ENCODE measurements around the gene PTPRN2.

The PTPRN2 gene

DNA sequence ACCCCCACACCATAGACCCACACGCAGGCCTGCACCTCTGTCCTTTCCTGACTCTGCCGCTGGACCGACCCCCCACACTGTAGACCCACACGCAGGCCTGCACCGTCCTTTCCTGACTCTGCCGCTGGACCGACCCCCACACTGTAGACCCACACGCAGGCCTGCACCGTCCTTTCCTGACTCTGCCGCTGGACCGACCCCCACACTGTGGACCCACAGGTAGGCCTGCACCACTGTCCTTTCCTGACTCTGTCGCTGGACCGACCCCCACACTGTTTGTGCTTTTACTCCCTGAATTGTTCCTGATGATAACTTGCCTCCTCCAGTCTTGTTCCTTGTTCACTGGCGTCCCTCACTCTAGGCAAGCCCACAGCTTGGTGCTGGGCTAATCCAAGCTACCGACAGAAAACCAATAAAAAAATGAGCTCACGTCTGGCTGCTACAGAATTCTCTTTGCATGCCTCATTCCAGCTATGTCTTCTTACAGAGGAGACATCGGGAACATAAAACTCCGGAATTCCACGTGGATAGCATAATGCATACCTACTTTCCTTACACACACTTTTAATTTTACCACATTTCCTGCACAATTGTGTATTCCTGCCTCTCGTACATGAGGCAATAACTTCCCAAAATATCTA, 494.3 kb downstream of the PTPRN2 start:
- TF ChIP-seq, protein P1, sequence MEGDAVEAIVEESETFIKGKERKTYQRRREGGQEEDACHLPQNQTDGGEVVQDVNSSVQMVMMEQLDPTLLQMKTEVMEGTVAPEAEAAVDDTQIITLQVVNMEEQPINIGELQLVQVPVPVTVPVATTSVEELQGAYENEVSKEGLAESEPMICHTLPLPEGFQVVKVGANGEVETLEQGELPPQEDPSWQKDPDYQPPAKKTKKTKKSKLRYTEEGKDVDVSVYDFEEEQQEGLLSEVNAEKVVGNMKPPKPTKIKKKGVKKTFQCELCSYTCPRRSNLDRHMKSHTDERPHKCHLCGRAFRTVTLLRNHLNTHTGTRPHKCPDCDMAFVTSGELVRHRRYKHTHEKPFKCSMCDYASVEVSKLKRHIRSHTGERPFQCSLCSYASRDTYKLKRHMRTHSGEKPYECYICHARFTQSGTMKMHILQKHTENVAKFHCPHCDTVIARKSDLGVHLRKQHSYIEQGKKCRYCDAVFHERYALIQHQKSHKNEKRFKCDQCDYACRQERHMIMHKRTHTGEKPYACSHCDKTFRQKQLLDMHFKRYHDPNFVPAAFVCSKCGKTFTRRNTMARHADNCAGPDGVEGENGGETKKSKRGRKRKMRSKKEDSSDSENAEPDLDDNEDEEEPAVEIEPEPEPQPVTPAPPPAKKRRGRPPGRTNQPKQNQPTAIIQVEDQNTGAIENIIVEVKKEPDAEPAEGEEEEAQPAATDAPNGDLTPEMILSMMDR (IDR thresholded peaks at IDR 0.05; ENCODE audit: low read depth, low read length, missing control alignments) = no peak
- no peak for DNase-seq (ENCODE audit: low read depth)
- no peak overlapping the region for H3K4me3 ChIP-seq (ENCODE audit: low read depth, low read length)

DNA sequence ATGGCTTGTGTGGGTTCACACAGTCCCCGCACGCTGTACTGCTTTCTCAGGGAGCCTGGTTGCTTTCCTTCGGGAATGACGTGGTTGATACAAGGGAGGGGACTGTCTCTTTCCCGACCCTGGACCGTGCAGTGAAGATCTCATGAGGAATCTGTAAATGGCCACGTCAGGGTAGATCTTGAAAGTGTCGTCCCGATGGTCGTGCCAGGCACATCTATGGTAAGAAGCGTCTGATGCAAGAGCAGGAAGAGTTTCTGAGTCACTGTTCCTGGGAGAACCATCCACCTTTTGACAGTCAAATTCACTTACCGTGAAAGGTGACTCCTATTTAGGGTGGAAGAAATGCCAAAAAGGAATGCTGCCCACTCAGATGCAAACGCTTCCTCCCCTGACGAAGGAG, 500.4 kb downstream of the PTPRN2 start:
- TF ChIP-seq, protein P1 (IDR thresholded peaks at IDR 0.05; ENCODE audit: low read depth, low read length, missing control alignments) = no peak
- H3K4me3 ChIP-seq (ENCODE audit: low read depth, low read length) = no peak overlapping the region
- no peak for DNase-seq (ENCODE audit: low read depth)

DNA sequence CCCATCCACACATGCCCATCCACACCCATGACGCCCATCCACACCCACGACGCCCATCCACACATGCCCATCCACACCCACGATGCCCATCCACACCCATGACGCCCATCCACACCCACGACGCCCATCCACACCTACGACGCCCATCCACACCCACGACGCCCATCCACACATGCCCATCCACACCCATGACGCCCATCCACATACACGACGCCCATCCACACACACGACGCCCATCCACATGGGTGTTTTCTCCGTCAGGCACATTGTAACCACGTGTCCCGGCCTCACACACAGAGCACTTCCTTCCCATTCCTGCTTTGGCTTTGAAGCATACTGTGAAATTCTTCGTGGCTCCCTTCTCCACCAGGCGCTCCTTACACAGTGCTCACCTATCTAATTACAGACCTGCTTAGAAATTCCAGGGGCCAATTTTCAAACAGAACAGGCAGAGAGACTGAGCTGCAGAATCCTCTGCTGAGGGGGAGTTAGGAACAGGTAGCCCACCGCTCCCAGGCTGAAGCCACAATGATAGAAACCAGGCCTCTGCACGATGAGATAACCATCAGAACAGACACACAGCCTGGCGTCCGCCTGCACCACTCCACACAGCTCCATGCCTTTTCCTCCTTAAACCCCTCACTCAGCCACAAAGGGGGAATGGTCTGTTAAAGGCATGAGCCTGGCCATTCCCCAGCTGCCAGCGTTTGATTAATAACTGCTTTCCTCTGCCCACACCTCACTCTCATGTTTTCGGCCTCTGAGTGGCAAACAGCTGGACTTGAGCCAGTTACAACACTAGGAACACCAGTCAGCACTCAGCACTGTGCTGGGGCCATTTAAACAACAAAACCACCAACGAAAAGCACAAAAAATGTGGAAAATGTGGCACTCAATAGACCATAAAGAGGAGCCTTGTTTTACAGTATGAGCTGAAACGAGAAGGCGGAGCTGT, 501.6 kb downstream of the PTPRN2 start:
- no peak overlapping the region for H3K4me3 ChIP-seq (ENCODE audit: low read depth, low read length)
- TF ChIP-seq, protein P1 (IDR thresholded peaks at IDR 0.05; ENCODE audit: low read depth, low read length, missing control alignments) = no peak
- no peak for DNase-seq (ENCODE audit: low read depth)

DNA sequence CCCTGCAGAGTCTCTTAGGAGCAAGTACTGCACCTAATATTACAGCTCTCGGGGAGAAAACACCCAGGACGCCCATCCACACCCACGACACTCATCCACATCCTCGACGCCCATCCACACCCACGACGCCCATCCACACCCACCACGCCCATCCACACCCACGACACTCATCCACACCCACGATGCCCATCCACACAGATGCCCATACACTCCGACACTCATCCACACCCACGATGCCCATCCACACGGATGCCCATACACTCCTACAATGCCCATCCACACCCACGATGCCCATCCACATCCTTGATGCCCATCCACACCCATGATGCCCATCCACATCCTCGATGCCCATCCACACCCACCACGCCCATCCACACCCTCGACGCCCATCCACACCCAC, 503.1 kb downstream of the PTPRN2 start:
- TF ChIP-seq, protein P1 (IDR thresholded peaks at IDR 0.05; ENCODE audit: low read depth, low read length, missing control alignments) = no peak
- no peak overlapping the region for H3K4me3 ChIP-seq (ENCODE audit: low read depth, low read length)
- DNase-seq (ENCODE audit: low read depth) = no peak

DNA sequence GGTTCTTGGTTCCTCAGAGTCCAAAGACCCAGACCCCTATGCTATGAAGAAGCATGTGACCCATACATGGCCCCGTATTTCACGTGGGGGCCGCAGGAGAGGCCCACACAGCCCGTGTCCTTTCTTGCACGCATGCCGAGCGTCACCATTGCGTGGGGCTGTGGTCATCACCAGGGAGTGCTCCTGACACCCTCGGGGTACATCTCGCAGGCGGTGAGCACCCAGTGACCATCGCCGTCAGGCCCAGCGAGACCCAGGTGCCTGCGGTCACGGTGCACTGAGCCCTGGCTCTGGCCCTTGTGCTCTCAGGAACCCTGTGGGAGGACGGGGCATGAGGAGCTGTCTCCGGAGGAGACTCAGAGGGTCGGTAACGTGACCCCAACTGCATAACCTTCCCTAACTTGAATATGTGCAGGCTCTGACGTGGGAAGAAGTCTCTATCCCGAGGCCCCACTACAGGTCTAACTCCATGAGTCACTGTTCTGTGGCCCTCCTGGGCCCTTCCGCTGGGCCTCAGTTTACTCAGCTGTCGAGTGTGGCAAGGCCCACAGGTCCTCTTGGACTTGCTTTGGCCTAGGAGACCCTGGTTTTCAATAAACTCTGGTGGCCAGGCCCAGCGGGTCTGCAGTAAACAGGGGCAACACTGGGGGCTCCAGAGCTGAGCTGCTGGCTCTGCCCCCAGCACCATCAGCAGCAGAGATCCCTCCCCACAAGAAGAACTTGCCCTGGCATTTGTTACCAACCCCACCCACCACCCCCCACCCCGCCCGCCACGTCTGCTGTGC, 503.9 kb downstream of the PTPRN2 start:
- no peak overlapping the region for H3K4me3 ChIP-seq (ENCODE audit: low read depth, low read length)
- DNase-seq (ENCODE audit: low read depth) = no peak
- TF ChIP-seq, protein P1 (IDR thresholded peaks at IDR 0.05; ENCODE audit: low read depth, low read length, missing control alignments) = no peak

DNA sequence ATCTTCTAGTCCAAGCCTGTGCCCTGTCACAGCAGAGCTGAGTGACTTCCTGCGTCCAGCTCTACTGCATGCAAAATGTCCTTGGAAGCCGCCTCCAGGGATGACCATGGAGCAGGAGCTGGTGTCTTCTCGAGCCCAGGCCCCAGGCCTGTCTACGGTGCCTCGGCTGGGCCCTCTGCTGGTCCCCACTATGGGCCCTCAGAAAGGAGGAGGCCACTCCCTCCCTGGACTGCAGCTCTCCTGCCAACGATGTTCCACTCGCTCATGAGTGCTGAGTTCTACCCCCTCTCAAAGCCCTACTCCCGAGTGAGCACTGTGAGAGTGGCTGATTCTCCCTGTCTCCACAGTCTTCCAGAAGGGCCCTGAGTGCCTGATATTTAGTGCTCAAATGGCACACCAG, 504.9 kb downstream of the PTPRN2 start:
- DNase-seq (ENCODE audit: low read depth) = no peak
- TF ChIP-seq, protein P1 (IDR thresholded peaks at IDR 0.05; ENCODE audit: low read depth, low read length, missing control alignments) = no peak
- no peak overlapping the region for H3K4me3 ChIP-seq (ENCODE audit: low read depth, low read length)
